GM12878 (cell line): ENCODE results near the gene ZNF365. TPM values are rescaled to one million over a fixed set of nuclear protein-coding genes. Genes with fewer than 3 reads are reported as not detected.

Experiments
- ATAC-seq: fragments of 200-7000 bp; cut with Tn5 transposase; 3 replicates; pipeline ENCODE4 v1.9.1; 2020; ENCODE audit warnings: mild to moderate bottlenecking, moderate library complexity
- BruUV-seq: library from RNA; stranded (reverse); fragments of 400-500 nt; replicated peaks from 2 replicates; lab custom pipeline; 2021; lab: Mats Ljungman, UMichigan
- CTCF ChIA-PET: fragments of 300-600 bp; sonication (Branson Sonifier 250); formaldehyde crosslinking; extraction: SDS; loops from one replicate; lab custom pipeline; 2021; ENCODE audit warnings: inconsistent platforms; lab: Yijun Ruan, JAX
- POLR2A ChIA-PET: fragments of 350-600 bp; formaldehyde crosslinking; extraction: SDS; loops from one replicate; lab custom pipeline; 2021; ENCODE audit warnings: inconsistent platforms; lab: Charles Lee
- RAD21 ChIA-PET: fragments of 300-600 bp; sonication (Branson Sonifier 250); formaldehyde crosslinking; loops from one replicate; lab custom pipeline; 2023; ENCODE audit warnings: antibody characterized with exemption; ENCODE audit not compliant: unreplicated experiment; lab: Charles Lee
- SMC1A ChIA-PET: fragments of 300-600 bp; sonication (Branson Sonifier 250); formaldehyde crosslinking; loops from one replicate; lab custom pipeline; 2023; ENCODE audit not compliant: unreplicated experiment, uncharacterized antibody; lab: Charles Lee
- DNase-seq: peaks from one replicate; pipeline ENCODE4 v3.0.0-alpha.2; 2011; ENCODE audit warnings: low read depth, low spot score
- FAIRE-seq: peaks from 3 replicates; lab custom pipeline; 2011; peaks lifted over from hg19 to GRCh38; lab: Jason Lieb, UNC
- H2AFZ ChIP-seq: 2 replicates; pipeline ENCODE4 v1.6.0; 2011; ENCODE audit warnings: low read depth, low read length, control low read depth; ENCODE audit not compliant: control insufficient read depth
- H3K27ac ChIP-seq: 2 replicates; pipeline ENCODE4 v1.5.1; 2011; ENCODE audit warnings: control low read depth; ENCODE audit not compliant: control insufficient read depth, insufficient read depth
- H3K27me3 ChIP-seq, 2 experiments: replicated peaks in 1 of 2; 2 replicates each; pipeline versions ENCODE4 v1.6.0 to v1.6.1; 2011; ENCODE audit warnings: low read length in 1 of 2; ENCODE audit not compliant: control insufficient read depth in 2 of 2, insufficient read depth in 2 of 2
- H3K36me3 ChIP-seq, 2 experiments: 2 replicates each; pipeline ENCODE4 v1.5.1; 2011; ENCODE audit warnings: low read length in 1 of 2; ENCODE audit not compliant: control insufficient read depth in 2 of 2, insufficient read depth in 2 of 2
- H3K4me1 ChIP-seq: 2 replicates; pipeline ENCODE4 v1.6.1; 2011; ENCODE audit warnings: mild to moderate bottlenecking, low read length, moderate library complexity, mixed read lengths; ENCODE audit not compliant: control insufficient read depth, insufficient read depth
- H3K4me2 ChIP-seq: 2 replicates; pipeline ENCODE4 v1.6.0; 2011; ENCODE audit warnings: control low read depth; ENCODE audit not compliant: control insufficient read depth, insufficient read depth
- H3K4me3 ChIP-seq: fragments of 200-600 bp; sonication (generic); 2 replicates; pipeline ENCODE4 v1.5.1; 2016
- H3K79me2 ChIP-seq: 2 replicates; pipeline ENCODE4 v1.6.0; 2011; ENCODE audit warnings: low read length; ENCODE audit not compliant: control insufficient read depth, insufficient read depth
- H3K9ac ChIP-seq: 2 replicates; pipeline ENCODE4 v1.8.0; 2011; ENCODE audit warnings: low read length, control low read depth, mixed read lengths; ENCODE audit not compliant: control insufficient read depth, insufficient read depth
- H3K9me3 ChIP-seq: replicated peaks from 3 replicates; pipeline ENCODE4 v1.5.1; 2011; ENCODE audit warnings: mild to moderate bottlenecking, low read length; ENCODE audit not compliant: control insufficient read depth, insufficient read depth
- H4K20me1 ChIP-seq: 2 replicates; pipeline ENCODE4 v1.6.0; 2011; ENCODE audit not compliant: control insufficient read depth, insufficient read depth
- ASH2L ChIP-seq: fragments of 300-600, 200-600 bp; sonication (generic); IDR thresholded peaks from 2 replicates; pipeline ENCODE4 v1.6.1; 2017; ENCODE audit warnings: low read depth, mild to moderate bottlenecking, borderline replicate concordance
- ATF2 ChIP-seq: IDR thresholded peaks from 2 replicates; pipeline ENCODE4 v1.6.1; 2012; ENCODE audit warnings: low read length, inconsistent platforms
- ATF3 ChIP-seq: IDR thresholded peaks from 2 replicates; pipeline ENCODE4 v1.6.1; 2011; ENCODE audit warnings: low read depth, mild to moderate bottlenecking, low read length, moderate library complexity, borderline replicate concordance; ENCODE audit errors: extremely low read depth
- BCL11A ChIP-seq: IDR thresholded peaks from 2 replicates; pipeline ENCODE4 v1.6.1; 2011; ENCODE audit warnings: low read depth, low read length
- CTCF ChIP-seq, 3 experiments: IDR thresholded peaks in 2 of 3; conservative IDR thresholded peaks in 1 of 3; 2 replicates each; pipeline ENCODE4 v1.5.1; 2011; ENCODE audit warnings: low read depth in 3 of 3, low read length in 3 of 3, mild to moderate bottlenecking in 3 of 3, control low read depth in 2 of 3, moderate library complexity in 2 of 3, inconsistent platforms in 1 of 3, mixed read lengths in 1 of 3; ENCODE audit not compliant: control insufficient read depth in 2 of 3, insufficient read depth in 1 of 3; ENCODE audit errors: extremely low read depth in 1 of 3
- EED ChIP-seq: sonication (generic); IDR thresholded peaks from 2 replicates; pipeline ENCODE4 v1.6.1; 2016; ENCODE audit warnings: antibody characterized with exemption, low read depth
- GABPA ChIP-seq: IDR thresholded peaks from 2 replicates; pipeline ENCODE4 v1.6.1; 2014; ENCODE audit warnings: antibody characterized with exemption, low read depth, mild to moderate bottlenecking, inconsistent platforms
- JUND ChIP-seq: IDR thresholded peaks from 2 replicates; pipeline ENCODE4 v1.6.1; 2012; ENCODE audit warnings: low read depth, mild to moderate bottlenecking, low read length, improper control_type of control experiment, moderate library complexity
- MEF2B ChIP-seq: fragments of 450-650 bp; IDR thresholded peaks from 2 replicates; pipeline ENCODE4 v1.6.1; 2018; ENCODE audit warnings: mild to moderate bottlenecking, moderate library complexity; ENCODE audit not compliant: partially characterized antibody, poor library complexity, severe bottlenecking
- NBN ChIP-seq: fragments of 450-650 bp; IDR thresholded peaks from 2 replicates; pipeline ENCODE4 v1.6.1; 2016
- NFYA ChIP-seq: IDR thresholded peaks from 2 replicates; pipeline ENCODE4 v1.6.1; 2011; ENCODE audit warnings: low read depth, mild to moderate bottlenecking, low read length, improper control_type of control experiment, borderline replicate concordance
- NFYB ChIP-seq: IDR thresholded peaks from 2 replicates; pipeline ENCODE4 v1.6.1; 2011; ENCODE audit warnings: low read depth, mild to moderate bottlenecking, low read length, improper control_type of control experiment, moderate library complexity; ENCODE audit not compliant: insufficient read depth
- SP1 ChIP-seq: IDR thresholded peaks from one replicate; pipeline ENCODE4 v1.6.1; 2011; ENCODE audit warnings: low read depth, low read length
- SREBF1 ChIP-seq: IDR thresholded peaks from 2 replicates; pipeline ENCODE4 v1.6.1; 2012; ENCODE audit warnings: mild to moderate bottlenecking, low read length
- TCF3 ChIP-seq: IDR thresholded peaks from 2 replicates; pipeline ENCODE4 v1.6.1; 2012; ENCODE audit warnings: low read depth, mild to moderate bottlenecking, low read length, borderline replicate concordance; ENCODE audit not compliant: insufficient read depth
- WGBS: methylation state at CpG from one replicate; pipeline ENCODE4 v1.1.6; 2016; ENCODE audit warnings: low lambda C conversion rate; ENCODE audit not compliant: insufficient replicate concordance, insufficient coverage; ENCODE audit errors: missing lambda C conversion rate; 5-methylcytosine and 5-hydroxymethylcytosine counted together
- in situ Hi-C: fragments of 300-500 bp; cut with MboI; formaldehyde crosslinking; loops from 9 replicates; pipeline ENCODE4 v1.14.3; 2018; ENCODE audit warnings: mixed read lengths
- intact Hi-C: fragments of 100-400 bp; cut with micrococcal nuclease; formaldehyde crosslinking; loops from one replicate; pipeline ENCODE4 v1.14.2; 2022; ENCODE audit not compliant: unreplicated experiment
- polyA plus RNA-seq, 11 experiments: library from polyadenylated mRNA; depleted of rRNA in 4 of 11; unstranded in 6 of 11; stranded (reverse) in 5 of 11; fragments of >200 nt; fragmentation: Nextera tagmentation in 4 of 11; fragmentation: Illumina TruSeq in 1 of 11; extraction: Ambion mirVana in 4 of 11; extraction: Trizol in 1 of 11; gene quantifications; 1 replicate in 1 of 11; 2 replicates in 10 of 11; pipeline versions ENCODE4 v1.2.1 to v1.2.3, GENCODE V29; 2011 to 2016; ENCODE audit warnings: inconsistent platforms in 2 of 11, missing spikeins in 2 of 11, low read depth in 1 of 11
- total RNA-seq, 4 experiments: library from RNA; depleted of rRNA in 3 of 4; stranded (reverse); fragments of >200 nt in 3 of 4; fragmentation: Illumina TruSeq in 1 of 4; extraction: Trizol in 1 of 4; gene quantifications; 2 replicates each; pipeline versions ENCODE4 v1.2.1 to v1.2.3, GENCODE V29; 2013 to 2021

Gene ZNF365
- total and polyA plus RNA-seq, 10 of the 15 experiments (the other 5 are each of a cell fraction or from before 2014, with no cell fraction given), result 0.08 TPM; not detected in 9

GRCh38 chr10:62390497-62391176 is 16.5 kb downstream of the ZNF365 start:
- DNase-seq, result no peak

GRCh38 chr10:62393237-62393636 is 19.1 kb downstream of the ZNF365 start:
- no peak overlapping the region for H3K4me2 ChIP-seq
- no peaks in the 10 kb centered on the region for H3K9me3 ChIP-seq
- ATAC-seq, result no peak
- in situ Hi-C loops (no loop called here), intact Hi-C loops (no loop called here)
- H3K4me1 ChIP-seq, result no peaks in the 10 kb centered on the region
- DNase-seq, result no peak
- no peaks in the 10 kb centered on the region for H3K79me2 ChIP-seq
- H2AFZ ChIP-seq, result no peak overlapping the region
- no peaks in the 10 kb centered on the region for H3K36me3 ChIP-seq
- ChIA-PET SMC1A (no interaction called here), RAD21 (no interaction called here), CTCF (no interaction called here), POLR2A (no interaction called here)
- no peak overlapping the region for H3K9ac ChIP-seq
- BruUV-seq, result no TSS peak
- H3K27ac ChIP-seq, result no peak overlapping the region
- WGBS, result 59% methylated on average over 4 of the region's 4 CpGs
- H3K4me3 ChIP-seq, result no peak overlapping the region
- FAIRE-seq, result no peak
- H4K20me1 ChIP-seq, result no peaks in the 10 kb centered on the region
- H3K27me3 ChIP-seq, result no peaks in the 10 kb centered on the region; a peak in 2 of 4 replicates
- TF ChIP-seq GABPA (no peak), EED (no peak), ATF2 (no peak), ATF3 (no peak), NBN (no peak), SP1 (no peak), JUND (no peak), MEF2B (no peak), CTCF (IDR thresholded peaks at IDR 0.05 in 2 of 3, conservative IDR thresholded peaks at IDR 0.05 in 1 of 3; ENCODE audit: control insufficient read depth in 2 of 3, extremely low read depth in 1 of 3, insufficient read depth in 1 of 3, low read depth in 3 of 3, low read length in 3 of 3) (no peak), ASH2L (no peak), TCF3 (no peak), SREBF1 (no peak)

More at GRCh38 chr10:62390497-62391176, 16.5 kb downstream of the ZNF365 start:
- Histone ChIP-seq H3K4me2 (no peak overlapping the region), H3K36me3 (no peaks in the 10 kb centered on the region), H2AFZ (no peak overlapping the region), H3K27ac (no peak overlapping the region), H3K4me3 (no peak overlapping the region), H3K4me1 (no peaks in the 10 kb centered on the region), H3K9me3 (no peaks in the 10 kb centered on the region), H4K20me1 (no peaks in the 10 kb centered on the region), H3K9ac (no peak overlapping the region), H3K27me3 (no peaks in the 10 kb centered on the region; a peak in 1 of 4 replicates), H3K79me2 (no peaks in the 10 kb centered on the region)
- no peak for FAIRE-seq
- RAD21 ChIA-PET, result no interaction called here
- POLR2A ChIA-PET, result interaction anchor here (1.2 kb wide), 1 partner anchor 18 kb away, joined by 3 read pairs; no protein-coding TSS in a partner anchor
- TF ChIP-seq NFYA (no peak), NFYB (no peak), BCL11A (no peak)
- in situ Hi-C loops (no loop called here), intact Hi-C loops (no loop called here)
- BruUV-seq, result no TSS peak
- SMC1A ChIA-PET, result no interaction called here
- no peak for ATAC-seq
- CTCF ChIA-PET, result no interaction called here
- WGBS, result 14% methylated on average over 2 of the region's 2 CpGs
